IPS DF 6.9 (cell line): ENCODE measurements around the gene FAM98C.

ENCODE experiments used
- DNase-seq: peaks from one replicate; pipeline ENCODE4 v3.0.0-alpha.2; 2013; ENCODE audit warnings: low read depth, low spot score
- H3K27ac ChIP-seq: one replicate; pipeline ENCODE4 v1.5.1; 2013; ENCODE audit warnings: low read length, control low read depth
- H3K27me3 ChIP-seq: 2 replicates; pipeline ENCODE4 v1.6.1; 2013; ENCODE audit warnings: mild to moderate bottlenecking, low read length; ENCODE audit not compliant: control insufficient read depth, insufficient read depth
- H3K36me3 ChIP-seq: 2 replicates; pipeline ENCODE4 v1.6.1; 2013; ENCODE audit warnings: low read length; ENCODE audit not compliant: control insufficient read depth, insufficient read depth
- H3K4me1 ChIP-seq: 2 replicates; pipeline ENCODE4 v1.6.1; 2013; ENCODE audit warnings: low read length; ENCODE audit not compliant: control insufficient read depth, insufficient read depth
- H3K4me3 ChIP-seq: 2 replicates; pipeline ENCODE4 v1.5.1; 2013; ENCODE audit warnings: mild to moderate bottlenecking, low read length
- H3K9me3 ChIP-seq: 2 replicates; pipeline ENCODE4 v1.6.1; 2013; ENCODE audit warnings: low read length, inconsistent platforms; ENCODE audit not compliant: control insufficient read depth, insufficient read depth
- whole genome bisulfite sequencing: extraction: QIAGEN DNeasy Blood & Tissue Kit; methylation state at CpG from one replicate; pipeline ENCODE4 v1.1.7; 2013; ENCODE audit warnings: mixed read lengths, missing lambda C conversion rate; ENCODE audit not compliant: insufficient read length, insufficient coverage; 5-methylcytosine and 5-hydroxymethylcytosine counted together

Gene FAM98C

GRCh38 chr19:38440592-38440991 is 37.7 kb downstream of the FAM98C start:
- H3K27ac ChIP-seq, result no peak overlapping the region
- no peak overlapping the region for H3K4me3 ChIP-seq
- no peaks in the 10 kb centered on the region for H3K9me3 ChIP-seq
- H3K27me3 ChIP-seq, result no peaks in the 10 kb centered on the region
- DNase-seq, result no peak
- WGBS, result no CpG with 5 or more reads among the region's 14 CpGs
- peaks cover 6% of the 10 kb centered on the region for H3K4me1 ChIP-seq
- H3K36me3 ChIP-seq, result peaks cover 11% of the 10 kb centered on the region

- H3K27ac ChIP-seq, result no peak overlapping the region
- H3K27me3 ChIP-seq, result no peaks in the 10 kb centered on the region
- peaks cover 6% of the 10 kb centered on the region for H3K4me1 ChIP-seq
- no peaks in the 10 kb centered on the region for H3K9me3 ChIP-seq
- peaks cover 11% of the 10 kb centered on the region for H3K36me3 ChIP-seq
- DNase-seq, result no peak
- no CpG with 5 or more reads among the region's 7 CpGs for WGBS
- H3K4me3 ChIP-seq, result no peak overlapping the region
These were observed 38.9 kb downstream of the FAM98C start for GRCh38 chr19:38441657-38442348.

DNA sequence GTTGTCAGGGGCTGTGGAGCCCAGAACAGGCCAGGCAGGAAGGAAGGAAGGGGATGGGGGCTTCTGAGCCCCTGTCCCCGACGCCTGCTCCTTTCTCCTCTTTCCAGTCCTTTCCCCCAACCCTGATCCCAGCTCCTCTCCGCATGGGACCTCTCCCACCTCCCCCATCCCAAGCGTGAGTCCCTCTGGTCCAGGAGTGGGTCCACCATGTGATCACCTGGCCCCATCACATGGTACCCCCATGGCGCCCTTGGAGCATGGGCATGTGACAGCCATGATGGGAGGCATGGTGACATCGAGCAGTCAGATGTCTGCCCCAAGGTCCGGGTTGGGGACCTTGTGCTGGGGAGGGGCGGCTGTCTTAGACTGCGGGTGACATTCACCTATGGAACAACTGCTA is 39.8 kb downstream of the FAM98C start:
- WGBS, result no CpG with 5 or more reads among the region's 9 CpGs
- no peak for DNase-seq
- Histone ChIP-seq H3K4me1 (peaks cover 6% of the 10 kb centered on the region), H3K9me3 (no peaks in the 10 kb centered on the region), H3K27me3 (no peaks in the 10 kb centered on the region), H3K27ac (no peak overlapping the region), H3K36me3 (peaks cover 11% of the 10 kb centered on the region), H3K4me3 (no peak overlapping the region)

GRCh38 chr19:38443458-38443999 is 40.6 kb downstream of the FAM98C start:
- H3K9me3 ChIP-seq, result no peaks in the 10 kb centered on the region
- no CpG with 5 or more reads among the region's 15 CpGs for WGBS

DNA sequence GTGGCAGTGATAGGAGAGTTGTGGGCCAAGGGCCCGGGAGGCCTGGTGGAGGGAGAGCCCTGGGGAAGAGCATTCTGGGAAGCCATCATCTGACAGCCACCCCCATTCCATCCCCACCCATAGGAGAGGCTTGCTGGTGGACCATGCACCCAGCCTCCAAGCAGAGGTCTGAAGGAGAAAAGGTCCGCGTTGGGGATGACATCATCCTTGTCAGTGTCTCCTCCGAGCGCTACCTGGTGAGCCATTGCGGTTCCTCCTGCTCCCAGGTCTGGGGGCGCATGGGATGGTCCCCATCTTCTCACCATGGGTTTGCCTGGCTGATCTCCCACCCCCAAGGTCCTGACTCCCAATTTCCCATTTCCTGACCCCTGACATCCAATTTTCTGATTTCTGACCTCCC is 41.1 kb downstream of the FAM98C start:
- H3K27me3 ChIP-seq, result no peaks in the 10 kb centered on the region
- no peak overlapping the region for H3K27ac ChIP-seq
- H3K9me3 ChIP-seq, result no peaks in the 10 kb centered on the region
- peaks cover 6% of the 10 kb centered on the region for H3K4me1 ChIP-seq
- no CpG with 5 or more reads among the region's 7 CpGs for WGBS
- no peak overlapping the region for H3K4me3 ChIP-seq
- peaks cover 11% of the 10 kb centered on the region for H3K36me3 ChIP-seq
- no peak for DNase-seq

More at GRCh38 chr19:38443458-38443999, 40.6 kb downstream of the FAM98C start:
- DNase-seq, result no peak
- Histone ChIP-seq H3K4me3 (no peak overlapping the region), H3K4me1 (peaks cover 6% of the 10 kb centered on the region), H3K36me3 (peaks cover 11% of the 10 kb centered on the region), H3K27me3 (no peaks in the 10 kb centered on the region), H3K27ac (no peak overlapping the region)

DNA sequence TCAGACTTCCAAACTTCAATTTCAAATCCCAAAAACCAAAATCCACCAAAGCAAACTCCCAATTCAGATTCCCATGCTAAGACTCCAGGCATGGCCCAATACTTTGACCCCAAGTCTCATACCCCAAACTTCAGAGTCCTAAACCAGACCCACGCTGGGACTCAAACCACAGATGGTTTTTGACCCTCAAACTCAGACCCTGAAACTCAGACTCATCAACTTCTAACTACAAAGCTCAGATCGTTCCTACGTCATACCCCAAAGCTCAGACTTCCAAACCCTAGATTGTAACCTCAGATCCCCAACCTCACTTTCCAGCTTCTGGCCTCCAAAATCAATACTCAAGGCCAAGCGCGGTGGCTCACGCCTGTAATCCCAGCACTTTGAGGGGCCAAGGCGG is 42.5 kb downstream of the FAM98C start:
- whole genome bisulfite sequencing, result no CpG with 5 or more reads among the region's 7 CpGs
- no peak overlapping the region for H3K4me3 ChIP-seq
- H3K27ac ChIP-seq, result no peak overlapping the region
- no peaks in the 10 kb centered on the region for H3K9me3 ChIP-seq
- H3K27me3 ChIP-seq, result no peaks in the 10 kb centered on the region
- H3K4me1 ChIP-seq, result peaks cover 6% of the 10 kb centered on the region
- no peak for DNase-seq
- peaks cover 11% of the 10 kb centered on the region for H3K36me3 ChIP-seq

- Histone ChIP-seq H3K4me1 (peaks cover 3% of the 10 kb centered on the region; the same call in 1 of the 2 replicates), H3K9me3 (no peaks in the 10 kb centered on the region), H3K27me3 (no peaks in the 10 kb centered on the region), H3K4me3 (no peak overlapping the region), H3K36me3 (peaks cover 14% of the 10 kb centered on the region), H3K27ac (no peak overlapping the region)
- WGBS, result no CpG with 5 or more reads among the region's 9 CpGs
- DNase-seq, result no peak
These were observed 45.3 kb downstream of the FAM98C start for GRCh38 chr19:38448225-38448624.

- H3K27me3 ChIP-seq, result no peaks in the 10 kb centered on the region
- peaks cover 4% of the 10 kb centered on the region for H3K36me3 ChIP-seq
- WGBS, result no CpG with 5 or more reads among the region's 5 CpGs
- H3K4me3 ChIP-seq, result no peak overlapping the region
- peaks cover 3% of the 10 kb centered on the region; the same call in 1 of the 2 replicates for H3K4me1 ChIP-seq
- H3K27ac ChIP-seq, result no peak overlapping the region
- DNase-seq, result no peak
- H3K9me3 ChIP-seq, result no peaks in the 10 kb centered on the region
These were observed 46.6 kb downstream of the FAM98C start for GRCh38 chr19:38449518-38449917.

DNA sequence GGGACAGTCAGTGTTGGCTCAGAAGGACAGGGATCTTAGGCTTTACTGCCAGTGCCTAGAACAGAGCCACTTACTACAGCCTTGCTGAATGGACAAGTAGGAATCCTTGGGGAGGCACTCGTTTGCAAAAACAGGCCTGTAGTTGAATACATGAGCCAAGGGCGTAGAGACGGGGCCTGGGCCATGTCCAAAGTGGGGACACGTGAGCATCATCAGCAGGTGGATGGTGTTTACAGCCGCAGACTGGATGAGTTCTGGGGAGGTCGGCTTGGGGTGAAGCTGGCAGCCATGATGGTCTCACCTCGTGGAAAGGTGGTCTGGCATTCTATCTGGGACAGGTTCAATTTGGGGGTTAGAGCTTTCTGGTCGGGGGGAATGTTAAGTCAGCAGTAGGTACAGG is 48.1 kb downstream of the FAM98C start:
- H3K36me3 ChIP-seq, result peaks cover 4% of the 10 kb centered on the region
- DNase-seq, result no peak
- H3K4me1 ChIP-seq, result peaks cover 3% of the 10 kb centered on the region; the same call in 1 of the 2 replicates
- no peak overlapping the region for H3K27ac ChIP-seq
- H3K4me3 ChIP-seq, result no peak overlapping the region
- no peaks in the 10 kb centered on the region for H3K27me3 ChIP-seq
- H3K9me3 ChIP-seq, result no peaks in the 10 kb centered on the region
- no CpG with 5 or more reads among the region's 8 CpGs for WGBS

DNA sequence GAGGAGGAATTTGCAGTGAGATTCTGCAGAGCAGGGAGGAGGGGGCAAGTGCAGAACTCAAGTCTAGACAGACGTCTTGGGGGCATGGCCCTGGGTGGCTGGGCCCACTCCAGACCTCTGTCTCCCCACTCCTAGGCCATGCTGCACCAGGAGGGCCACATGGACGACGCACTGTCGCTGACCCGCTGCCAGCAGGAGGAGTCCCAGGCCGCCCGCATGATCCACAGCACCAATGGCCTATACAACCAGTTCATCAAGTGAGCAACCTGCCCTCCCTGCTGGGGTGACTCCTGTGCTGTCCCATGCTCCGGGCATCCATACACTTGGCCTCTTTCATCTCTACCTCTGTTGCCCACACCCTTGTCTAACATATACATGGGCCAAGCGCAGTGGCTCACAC is 48.7 kb downstream of the FAM98C start:
- WGBS, result no CpG with 5 or more reads among the region's 9 CpGs
- peaks cover 4% of the 10 kb centered on the region for H3K36me3 ChIP-seq
- no peak for DNase-seq
- no peaks in the 10 kb centered on the region for H3K9me3 ChIP-seq
- peaks cover 3% of the 10 kb centered on the region; the same call in 1 of the 2 replicates for H3K4me1 ChIP-seq
- no peak overlapping the region for H3K27ac ChIP-seq
- no peak overlapping the region for H3K4me3 ChIP-seq
- no peaks in the 10 kb centered on the region for H3K27me3 ChIP-seq
